DMS53 treated with DMSO at 0.1 percent for 48 hours (cell line): ENCODE measurements around the gene TEX2.
"Not testable (repeated sequence)": the region's sequence is repeated elsewhere in the genome, so short reads cannot be mapped to it uniquely, and the experiment has no call there.

Experiments
- DNase-seq: peaks from one replicate; lab custom pipeline; 2025; ENCODE audit not compliant: unreplicated experiment; lab: John Stamatoyannopoulos, UW

TEX2 gene

DNA sequence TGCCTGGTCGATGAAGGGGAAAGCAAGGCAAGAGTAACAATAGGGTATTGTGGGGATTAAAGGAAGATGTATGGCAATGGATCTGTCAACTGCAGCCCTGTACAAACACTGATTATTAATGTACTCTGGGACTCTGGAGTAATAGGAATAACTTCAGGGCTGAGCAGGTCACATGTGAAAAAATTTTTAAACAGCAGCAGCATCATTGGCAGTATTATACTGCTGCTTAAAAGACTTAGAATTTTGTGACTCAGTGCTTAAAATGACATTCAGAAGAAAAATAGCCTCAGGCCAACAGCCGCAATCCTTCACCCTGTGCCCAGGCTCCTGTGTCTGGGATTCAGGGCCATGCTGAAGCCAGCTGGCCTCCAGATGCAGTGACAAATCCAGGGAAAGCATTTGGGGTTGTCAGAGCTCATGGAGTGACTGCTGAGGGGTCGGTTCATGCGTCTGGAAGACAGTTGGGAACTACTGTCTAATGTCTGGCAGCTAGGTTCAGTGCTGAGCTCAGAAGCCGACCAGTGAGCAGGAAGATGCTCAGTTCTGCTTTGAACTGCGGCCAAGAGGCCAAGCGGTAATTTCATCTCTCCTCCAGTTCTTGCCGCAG lies 22.2 kb downstream of the TEX2 start:
- DNase-seq = no peak

DNA sequence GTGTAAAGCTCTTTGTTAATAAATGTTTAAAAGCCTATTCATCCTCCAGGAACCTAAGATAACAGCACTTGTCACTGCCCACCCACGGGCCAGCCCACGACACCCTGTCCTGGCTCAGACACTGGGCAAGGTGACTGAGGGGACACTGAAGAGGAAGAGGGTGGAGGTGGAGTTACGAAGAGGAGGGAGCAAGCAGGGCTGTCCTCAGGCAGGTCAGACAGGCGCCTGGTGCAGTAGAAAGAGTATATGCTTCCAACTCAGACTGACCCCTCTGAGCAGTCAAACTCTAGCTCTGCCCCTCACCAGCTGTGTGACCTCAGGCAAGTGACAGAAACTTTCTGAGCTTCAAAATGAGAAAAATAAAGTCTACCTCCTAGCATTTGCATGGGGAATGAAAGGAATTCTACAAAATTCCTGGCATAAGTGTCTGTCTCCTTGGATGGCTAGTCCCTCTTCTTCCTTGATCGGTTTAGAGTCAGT lies 22.8 kb downstream of the TEX2 start:
- no peak for DNase-seq

DNA sequence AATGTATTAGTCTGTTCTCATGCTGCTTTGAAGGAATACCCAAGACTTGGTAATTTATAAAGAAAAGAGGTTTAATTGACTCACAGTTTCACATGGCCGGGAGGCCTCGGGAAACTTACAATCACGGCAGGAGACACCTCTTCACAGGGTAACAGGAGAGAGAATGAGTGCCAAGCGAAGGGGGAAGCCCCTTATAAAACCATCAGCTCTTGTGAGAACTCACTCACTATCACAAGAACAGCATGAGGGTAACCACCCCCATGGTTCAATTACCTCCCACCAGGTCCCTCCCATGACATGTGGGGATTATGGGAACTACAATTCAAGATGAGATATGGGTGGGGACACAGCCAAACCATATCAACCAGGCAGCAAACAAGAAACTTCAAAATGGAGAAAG lies 24.6 kb downstream of the TEX2 start:
- DNase-seq = not testable (repeated sequence)

DNA sequence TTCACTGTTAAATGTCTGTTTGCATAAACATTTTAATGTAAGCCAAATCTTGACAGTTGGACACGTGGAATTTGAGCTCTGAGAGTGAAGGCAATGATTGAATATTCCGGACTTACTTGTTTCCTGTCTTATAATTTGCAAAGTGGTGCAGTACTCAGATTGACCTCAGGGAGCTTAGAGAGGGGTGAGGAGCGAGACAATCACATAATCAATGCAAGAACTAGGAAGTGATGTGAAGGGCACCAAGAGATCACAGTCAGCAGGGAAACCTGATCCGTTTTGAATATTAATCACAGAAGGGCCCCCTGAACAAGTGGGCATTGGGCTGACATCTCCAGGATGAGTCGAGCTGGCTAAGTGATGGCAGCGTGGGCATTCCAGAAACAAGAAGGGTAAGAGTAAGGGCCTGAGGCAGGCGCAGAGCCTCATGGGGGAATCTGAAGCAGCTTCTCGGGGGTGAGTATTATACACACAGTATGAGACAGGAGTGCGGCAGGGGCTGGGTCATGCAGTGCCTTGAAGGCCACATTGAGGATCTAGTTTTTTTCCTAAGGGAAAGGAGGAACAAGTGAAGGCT lies 26.1 kb downstream of the TEX2 start:
- DNase-seq = no peak

DNA sequence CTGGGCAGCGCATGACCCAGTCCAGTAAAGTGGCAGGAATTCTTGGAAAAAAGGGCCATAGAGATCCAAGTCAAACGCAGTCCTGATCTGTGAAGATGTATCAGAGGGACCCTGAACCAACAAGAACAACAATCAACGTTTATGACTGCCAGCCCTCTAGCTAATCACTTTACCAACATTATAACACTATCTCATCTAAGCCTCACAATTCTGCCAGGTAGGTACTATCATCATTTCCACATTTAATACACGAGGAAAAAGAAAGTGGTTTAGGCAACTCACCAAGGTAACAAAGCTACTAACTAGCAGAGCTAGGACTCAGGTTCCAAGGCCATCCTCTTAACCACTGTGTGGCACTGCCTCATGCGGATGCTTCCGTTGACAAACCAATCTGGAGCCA lies 28.1 kb downstream of the TEX2 start:
- DNase-seq = no peak

DNA sequence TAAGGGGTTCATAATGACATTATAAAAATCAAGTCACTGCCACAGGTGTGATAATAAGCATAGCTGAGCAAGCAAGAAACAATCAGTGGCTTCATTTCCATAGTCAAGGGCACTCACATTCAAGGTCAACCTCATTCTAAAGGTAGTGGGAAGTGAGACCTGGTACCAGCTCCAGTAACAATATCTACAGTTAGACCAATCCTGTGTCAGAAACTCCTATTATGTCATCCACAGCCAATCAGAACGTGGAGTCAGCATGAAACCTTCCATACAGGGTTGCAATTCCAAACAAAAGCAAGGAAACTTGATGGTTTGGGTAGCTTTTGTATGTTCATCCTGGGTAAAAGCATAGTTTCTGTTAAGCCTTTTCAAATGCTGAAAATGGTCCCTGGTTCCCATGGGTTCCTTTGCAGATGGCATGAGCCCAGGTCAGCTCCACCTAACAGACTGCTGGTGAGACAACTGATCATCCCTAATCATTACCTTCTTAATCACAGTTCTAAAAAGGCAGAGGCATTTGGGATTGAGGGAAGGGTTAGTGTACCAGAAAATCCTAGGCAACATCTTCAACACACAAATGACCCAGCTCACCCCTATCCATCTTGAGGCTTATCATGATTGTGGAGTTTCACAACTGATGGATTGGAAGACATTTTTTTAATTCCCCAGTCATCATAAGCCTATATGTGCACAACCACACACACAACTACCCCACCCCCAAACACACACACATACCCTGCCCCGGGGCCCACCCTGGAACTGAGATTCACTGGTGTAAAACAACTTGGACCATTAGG lies 30.4 kb downstream of the TEX2 start:
- DNase-seq = no peak

DNA sequence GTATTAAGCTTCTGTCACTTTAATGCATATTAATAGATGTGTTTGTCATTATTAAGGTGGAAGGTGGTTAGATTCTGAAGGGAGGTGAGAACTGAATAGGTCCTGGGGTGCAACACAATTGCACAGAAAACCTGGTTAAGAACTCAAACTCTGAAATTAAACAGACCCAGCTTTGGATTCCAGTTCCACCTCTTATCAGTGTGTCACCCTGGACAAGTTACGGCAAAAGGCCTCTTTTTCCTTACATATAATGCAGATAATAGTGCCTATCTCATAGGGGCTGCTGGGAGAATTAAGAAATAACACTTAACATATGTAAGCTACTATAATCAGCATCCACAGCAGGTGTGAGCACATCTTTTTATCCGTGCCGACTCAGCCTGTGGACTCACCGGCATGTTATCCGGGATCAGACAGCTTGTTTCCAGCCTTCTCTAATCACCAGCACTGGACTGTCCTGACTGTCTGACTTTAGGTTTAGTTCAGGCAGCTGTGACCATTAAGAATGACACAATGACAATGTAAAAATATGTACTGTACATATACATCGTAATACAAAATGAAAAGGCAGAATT lies 31.4 kb downstream of the TEX2 start:
- DNase-seq = no peak

DNA sequence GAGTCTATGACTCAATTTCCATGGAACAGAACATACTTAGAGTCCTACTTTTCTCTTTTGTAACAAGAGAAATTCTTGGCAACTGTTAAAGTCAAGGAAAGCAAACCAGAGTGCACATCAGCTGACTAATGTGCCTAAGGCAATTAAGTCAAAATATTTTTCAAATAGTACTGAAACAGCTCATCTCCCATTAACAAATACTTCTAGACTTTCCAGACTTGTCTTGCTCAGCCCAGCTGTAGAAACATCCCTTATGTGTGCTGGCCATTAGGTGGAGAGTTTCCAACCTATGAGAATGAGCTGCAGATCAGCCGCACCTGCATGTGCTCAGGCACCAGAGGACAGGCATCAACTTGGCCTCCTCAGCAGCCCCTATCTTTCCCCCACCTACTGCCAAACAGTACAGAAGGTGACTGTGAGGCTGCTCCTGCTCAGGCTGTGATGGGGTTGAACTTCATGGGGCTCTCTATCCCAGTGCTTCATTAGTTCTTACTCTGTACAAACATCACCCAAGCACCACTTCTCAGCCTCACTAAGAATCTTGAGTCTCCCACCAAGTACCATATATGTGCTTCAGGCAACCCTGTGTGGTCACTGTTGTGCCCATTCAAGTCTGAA lies 32.2 kb downstream of the TEX2 start:
- DNase-seq = no peak

DNA sequence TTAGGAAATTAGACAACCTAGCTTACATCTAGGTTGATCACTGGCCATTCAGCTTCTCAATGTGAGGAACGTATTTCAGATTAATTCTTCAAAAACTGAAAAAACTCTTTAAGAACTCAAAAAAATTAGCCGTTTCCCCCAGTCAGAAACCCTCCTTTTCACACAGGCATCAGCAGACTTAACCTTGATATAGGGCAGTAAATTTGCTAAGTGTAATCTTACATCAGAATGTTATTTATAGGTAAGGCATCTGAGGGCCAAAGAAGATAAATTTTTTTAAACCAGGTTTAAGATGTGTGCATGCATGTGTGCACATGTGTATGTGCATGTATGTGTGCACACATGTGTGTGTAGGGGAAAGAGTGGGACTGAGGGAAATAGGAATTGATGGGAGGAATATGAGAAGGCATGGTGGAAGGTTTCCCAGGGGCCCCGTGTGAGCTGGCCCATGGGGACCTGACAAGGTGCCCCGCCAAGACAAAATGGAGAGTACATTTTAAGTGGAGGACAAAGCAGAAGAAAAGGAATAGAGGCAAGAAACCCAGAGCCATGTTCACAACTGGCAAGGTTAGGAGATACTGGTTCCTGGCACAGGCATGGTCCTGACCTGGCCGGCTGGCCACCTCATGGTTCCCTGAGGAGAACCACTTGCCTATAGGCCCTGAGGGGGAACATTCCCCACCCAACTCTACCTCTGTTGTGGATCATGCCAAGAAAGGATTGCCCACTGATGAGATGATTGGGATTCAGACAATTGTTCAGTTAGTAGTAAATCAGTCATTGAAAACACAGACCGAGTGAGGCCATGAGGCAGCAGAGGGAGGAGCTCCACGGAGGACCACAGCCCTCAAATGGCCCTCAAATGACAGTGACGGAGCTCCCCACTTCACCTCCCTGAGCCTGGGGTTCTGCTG lies 33.0 kb downstream of the TEX2 start:
- no peak for DNase-seq

DNA sequence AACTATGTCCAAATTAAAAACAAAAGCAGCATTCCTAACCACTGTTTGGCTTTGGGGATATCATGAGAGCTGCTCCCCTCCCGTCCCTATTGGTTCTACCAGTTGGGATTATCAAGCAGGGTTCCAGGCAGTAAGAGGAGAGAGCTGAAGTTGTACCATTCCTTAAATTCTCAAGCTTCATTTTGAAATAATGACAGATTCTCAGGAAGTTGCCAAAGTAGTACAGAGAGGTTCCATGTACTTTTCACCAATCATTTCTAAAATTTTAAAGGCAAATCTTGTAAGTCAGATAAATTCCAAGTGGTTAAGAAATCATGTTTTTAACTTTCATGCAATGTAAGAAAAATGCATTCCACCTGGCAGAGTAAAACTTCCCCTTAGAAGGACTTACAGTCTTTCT lies 36.9 kb downstream of the TEX2 start:
- DNase-seq = no peak

DNA sequence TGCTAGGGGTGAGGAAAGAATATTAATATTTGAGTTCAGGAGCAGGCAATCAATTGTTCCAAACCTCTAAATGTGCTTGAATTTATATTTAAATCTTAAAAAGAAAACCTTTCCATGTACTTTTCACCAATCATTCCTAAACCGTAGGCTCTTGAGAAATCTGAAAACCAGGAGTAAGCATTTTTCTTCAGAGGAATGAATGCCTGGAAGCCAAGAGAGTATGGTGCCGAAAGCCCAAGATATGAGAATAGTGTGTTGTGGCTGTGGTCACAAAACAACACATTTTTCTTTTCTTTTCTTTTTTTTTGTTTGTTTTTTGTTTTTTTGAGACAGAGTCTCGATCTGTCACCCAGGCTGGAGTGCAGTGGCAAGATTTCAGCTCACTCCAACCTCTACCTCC lies 37.6 kb downstream of the TEX2 start:
- DNase-seq = no peak

DNA sequence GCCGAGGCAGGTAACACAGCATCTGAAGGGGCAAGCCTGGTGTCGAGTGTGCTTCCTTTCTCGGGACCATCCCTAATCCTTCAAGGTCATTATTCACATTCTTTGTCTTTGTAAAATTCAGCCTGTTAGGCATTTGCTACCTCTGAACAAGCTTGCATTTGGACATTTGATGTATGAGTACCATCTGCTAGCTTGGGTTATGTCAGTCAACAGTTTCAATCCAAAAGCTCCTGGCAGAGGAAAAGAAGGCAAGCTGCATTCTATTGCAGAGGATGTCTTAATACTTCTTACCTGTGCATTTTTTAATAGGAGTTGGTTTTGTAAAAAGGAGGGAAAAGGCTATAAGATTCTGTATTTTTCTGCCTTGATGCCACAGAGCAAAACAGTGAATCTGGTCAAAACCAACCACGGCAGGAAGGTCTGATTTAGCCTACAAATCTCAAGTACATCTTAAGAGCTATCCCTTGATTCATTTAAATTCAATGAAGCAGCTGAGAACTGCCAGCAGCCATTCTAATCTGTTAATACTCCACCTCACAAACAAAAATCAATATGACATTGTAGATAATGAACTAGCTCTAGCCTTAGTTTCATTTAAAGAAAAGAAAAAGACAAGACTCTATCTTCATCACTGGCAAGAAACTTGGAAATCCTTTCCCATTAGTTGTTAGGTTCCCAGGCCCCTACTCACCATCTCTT lies 39.0 kb downstream of the TEX2 start:
- no peak for DNase-seq

DNA sequence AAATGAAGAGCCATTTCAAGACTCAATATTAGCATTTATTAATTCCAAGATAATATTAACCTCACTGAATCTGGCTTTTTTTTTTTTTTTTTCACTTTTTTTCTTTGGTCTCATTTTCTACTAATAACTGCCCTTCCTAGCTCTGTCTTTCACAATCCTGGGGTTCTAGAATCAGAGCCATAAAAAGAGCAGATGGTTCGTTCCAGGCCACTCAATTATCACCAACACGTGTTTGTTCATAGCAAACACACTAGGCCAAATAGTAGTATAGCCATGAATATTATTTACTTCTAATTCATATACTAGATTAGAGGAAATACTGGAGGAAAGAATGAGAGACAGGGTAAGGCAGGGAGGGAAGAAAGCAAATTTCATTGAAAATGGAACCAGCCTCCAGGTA lies 39.8 kb downstream of the TEX2 start:
- no peak for DNase-seq

DNA sequence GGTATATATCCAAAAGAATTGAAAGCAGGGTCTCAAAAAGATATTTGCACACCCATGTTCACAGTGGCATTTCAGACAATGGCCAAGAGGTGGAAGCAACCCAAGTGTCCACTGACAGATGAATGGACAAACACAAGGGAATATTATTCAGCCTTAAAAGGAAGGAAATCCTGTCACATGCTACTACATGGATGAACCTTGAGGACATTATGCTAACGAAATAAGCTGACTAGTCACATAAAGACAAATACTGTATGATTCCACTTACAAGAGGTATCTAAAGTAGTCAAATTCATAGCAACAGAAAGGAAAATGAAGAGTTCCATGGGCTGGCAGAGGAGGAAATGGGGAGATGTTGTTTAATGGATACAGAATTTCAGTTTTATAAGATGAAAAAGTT lies 41.4 kb downstream of the TEX2 start:
- no peak for DNase-seq

DNA sequence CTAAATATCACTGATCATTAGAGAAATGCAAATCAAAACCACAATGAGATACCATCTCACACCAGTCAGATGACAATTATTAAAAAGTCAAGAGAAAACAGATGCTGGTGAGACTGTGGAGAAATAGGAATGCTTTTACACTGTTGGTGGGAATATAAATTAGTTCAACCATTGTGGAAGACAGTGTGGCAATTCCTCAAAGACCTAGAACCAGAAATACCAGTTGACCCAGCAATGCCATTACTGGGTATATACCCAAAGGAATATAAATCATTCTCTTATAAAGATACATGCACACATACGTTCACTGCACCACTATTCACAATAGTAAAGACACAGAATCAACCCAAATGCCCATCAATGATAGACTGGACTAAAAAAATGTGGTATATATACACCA lies 42.5 kb downstream of the TEX2 start:
- DNase-seq = not testable (repeated sequence)

DNA sequence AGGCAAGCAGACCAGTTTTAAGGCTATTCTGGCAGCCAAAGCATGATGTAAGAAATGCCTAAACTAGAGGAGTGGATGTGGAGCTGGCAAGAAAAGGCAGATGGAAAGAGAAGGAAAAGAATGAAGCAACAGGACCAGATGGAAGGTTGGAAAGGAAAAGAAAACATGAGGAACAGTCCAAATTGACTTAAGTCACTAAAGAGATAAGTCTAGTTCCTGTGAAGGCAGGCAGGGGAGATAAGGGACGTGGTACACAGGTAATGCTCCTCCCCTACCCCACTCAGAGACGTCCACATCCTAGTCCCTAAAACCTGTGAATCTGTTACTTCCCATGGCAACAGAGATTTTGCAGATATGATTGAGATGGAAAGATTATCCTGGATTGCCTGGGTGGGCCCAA lies 43.5 kb downstream of the TEX2 start:
- DNase-seq = no peak

DNA sequence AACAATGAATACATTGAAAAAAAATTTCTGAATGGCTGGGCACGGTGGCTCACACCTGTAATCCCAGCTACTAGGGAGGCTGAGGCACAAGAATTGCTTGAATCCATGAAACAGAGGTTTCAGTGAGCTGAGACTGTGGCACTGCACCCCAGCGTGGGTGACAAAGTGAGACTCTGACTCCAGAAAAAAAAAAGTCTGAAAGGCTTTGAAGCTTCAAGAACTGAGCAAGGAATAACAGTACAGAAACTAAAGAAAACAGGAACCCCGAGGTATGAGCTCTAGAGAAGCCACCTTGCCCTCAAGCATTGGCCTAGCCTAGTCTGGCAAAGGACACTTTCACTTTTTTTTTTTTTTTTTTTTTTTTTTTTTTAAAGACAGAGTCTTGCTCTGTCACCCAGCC lies 45.0 kb downstream of the TEX2 start:
- no peak for DNase-seq

DNA sequence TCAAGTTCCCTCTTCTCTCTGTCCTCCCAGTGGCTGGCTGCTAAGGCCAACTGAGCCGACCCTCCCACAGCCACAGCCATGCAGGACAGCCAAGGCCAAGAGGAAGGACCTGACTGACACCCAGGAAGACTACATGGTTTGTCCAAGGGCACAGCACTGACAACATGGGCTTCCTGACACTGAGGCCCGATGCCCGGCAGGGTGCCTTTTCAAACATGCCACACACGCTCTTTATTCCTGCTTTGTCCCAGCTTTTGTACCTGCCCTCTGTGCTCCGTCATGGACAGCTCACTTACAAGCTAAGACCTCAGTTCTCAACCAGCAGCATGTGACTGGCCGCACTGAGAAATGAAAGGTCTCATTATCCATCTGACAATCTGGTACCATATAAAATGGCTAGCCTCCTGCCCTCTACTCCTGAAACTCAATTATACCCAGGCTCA lies 45.8 kb downstream of the TEX2 start:
- DNase-seq = no peak

DNA sequence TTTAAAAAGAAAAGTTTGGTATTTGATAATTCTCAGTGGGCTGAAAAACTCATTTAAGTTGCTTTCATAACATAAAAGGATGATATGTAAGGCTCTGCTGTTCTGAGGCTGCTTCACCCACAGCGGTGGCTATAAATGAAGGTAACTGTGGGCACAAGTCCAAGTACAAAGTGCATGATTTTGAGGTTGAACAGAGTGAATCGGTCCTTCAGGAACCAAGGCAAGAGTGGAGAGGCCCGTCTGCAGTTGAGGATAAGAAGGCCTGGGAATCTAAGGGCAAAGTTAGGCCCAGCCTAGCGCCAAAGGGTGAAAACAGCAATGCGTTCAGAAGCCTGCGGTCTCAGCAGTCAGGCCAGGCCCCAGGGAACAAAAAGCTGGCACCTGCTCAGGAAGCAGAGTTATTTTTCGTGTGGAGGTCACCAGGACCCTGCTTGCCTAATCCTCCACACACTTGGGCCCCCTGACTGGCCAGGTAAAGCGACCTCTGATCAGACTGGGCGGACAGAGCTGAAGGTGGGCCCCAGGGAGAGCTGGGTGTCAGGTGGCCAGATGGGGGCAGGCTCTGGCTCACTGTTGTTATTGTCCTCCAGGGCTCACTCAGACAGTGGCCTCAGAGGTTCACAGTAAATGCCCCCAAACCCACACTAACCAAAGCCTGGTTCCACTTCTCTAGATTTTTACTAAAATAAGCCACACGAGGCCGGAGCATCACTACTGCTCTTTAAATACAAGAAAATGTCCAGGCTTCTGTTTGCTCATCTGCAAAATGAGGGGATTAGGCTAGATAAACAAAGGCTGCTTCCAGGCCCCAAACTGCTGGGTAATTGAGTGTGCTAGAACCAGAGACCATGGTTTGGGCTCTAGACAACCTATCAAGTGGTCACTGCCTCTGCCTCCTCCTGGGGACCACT lies 46.5 kb downstream of the TEX2 start:
- DNase-seq = no peak
